Type B pancreatic cell (in vitro differentiated cells): ENCODE results near the gene SZT2. TPM values are rescaled to one million over a fixed set of nuclear protein-coding genes. Genes with fewer than 3 reads are reported as not detected.

Experiments used
- DNase-seq: peaks from one replicate; pipeline ENCODE4 v3.0.0; 2021; ENCODE audit warnings: mixed read lengths; ENCODE audit not compliant: unreplicated experiment; ENCODE audit errors: extremely low spot score
- H3K27ac Mint-ChIP-seq: 2 replicates; pipeline ENCODE4 v1.8.0; 2021; ENCODE audit warnings: mild to moderate bottlenecking, mixed read lengths
- H3K27me3 Mint-ChIP-seq: 2 replicates; pipeline ENCODE4 v1.8.0; 2021; ENCODE audit warnings: mixed read lengths
- H3K36me3 Mint-ChIP-seq: 2 replicates; pipeline ENCODE4 v1.8.0; 2021; ENCODE audit warnings: mixed read lengths
- H3K4me1 Mint-ChIP-seq: one replicate; pipeline ENCODE4 v1.8.0; 2021; ENCODE audit warnings: mixed read lengths; ENCODE audit not compliant: unreplicated experiment
- H3K4me3 Mint-ChIP-seq: 2 replicates; pipeline ENCODE4 v1.8.0; 2021; ENCODE audit warnings: mild to moderate bottlenecking, mixed read lengths
- H3K9me3 Mint-ChIP-seq: 2 replicates; pipeline ENCODE4 v1.8.0; 2021; ENCODE audit warnings: mixed read lengths
- CTCF ChIP-seq: fragments of 200-600 bp; sonication (generic); conservative IDR thresholded peaks from 2 replicates; pipeline ENCODE4 v1.5.0; 2021; ENCODE audit warnings: antibody characterized with exemption, mild to moderate bottlenecking
- total RNA-seq: library from RNA; stranded (reverse); gene quantifications from 2 replicates; pipeline ENCODE4 v1.2.1, GENCODE V29; 2021; ENCODE audit warnings: low replicate concordance

Gene SZT2
- total RNA-seq, 1 donor from 2014 or later: 65.7 TPM

GRCh38 chr1:43438953-43439581, 49.4 kb downstream of the SZT2 start:
- TF ChIP-seq CTCF: no peak
- Mint-ChIP-seq H3K4me3 (no peak overlapping the region), H3K27me3 (no peaks in the 10 kb centered on the region), H3K9me3 (no peaks in the 10 kb centered on the region), H3K27ac (no peak overlapping the region), H3K4me1 (peaks cover 18% of the 10 kb centered on the region), H3K36me3 (peaks cover 20% of the 10 kb centered on the region)
- no peak for DNase-seq

GRCh38 chr1:43439781-43440180, 50.1 kb downstream of the SZT2 start:
- peaks cover 22% of the 10 kb centered on the region for H3K4me1 Mint-ChIP-seq
- TF ChIP-seq CTCF: no peak
- no peak overlapping the region for H3K4me3 Mint-ChIP-seq
- H3K27ac Mint-ChIP-seq: no peak overlapping the region
- peaks cover 20% of the 10 kb centered on the region for H3K36me3 Mint-ChIP-seq
- no peaks in the 10 kb centered on the region for H3K27me3 Mint-ChIP-seq
- H3K9me3 Mint-ChIP-seq: no peaks in the 10 kb centered on the region
- no peak for DNase-seq

- H3K27ac Mint-ChIP-seq: no peak overlapping the region
- no peaks in the 10 kb centered on the region for H3K27me3 Mint-ChIP-seq
- H3K9me3 Mint-ChIP-seq: no peaks in the 10 kb centered on the region
- peaks cover 23% of the 10 kb centered on the region for H3K4me1 Mint-ChIP-seq
- no peak for DNase-seq
- H3K36me3 Mint-ChIP-seq: peaks cover 15% of the 10 kb centered on the region
- TF ChIP-seq CTCF: no peak
- no peak overlapping the region for H3K4me3 Mint-ChIP-seq
Observed at GRCh38 chr1:43440358-43440757, 50.7 kb downstream of the SZT2 start.

- Mint-ChIP-seq H3K4me1 (peaks cover 18% of the 10 kb centered on the region), H3K4me3 (no peak overlapping the region), H3K27ac (peak overlapping the region; percentile 34), H3K27me3 (no peaks in the 10 kb centered on the region), H3K36me3 (peaks cover 16% of the 10 kb centered on the region), H3K9me3 (no peaks in the 10 kb centered on the region)
- no peak for DNase-seq
- no peak for TF ChIP-seq CTCF
Observed at GRCh38 chr1:43441166-43441893, 51.6 kb downstream of the SZT2 start.

GRCh38 chr1:43441894-43442637, 52.4 kb downstream of the SZT2 start:
- no peak overlapping the region for H3K4me3 Mint-ChIP-seq
- H3K27ac Mint-ChIP-seq: no peak overlapping the region
- H3K36me3 Mint-ChIP-seq: peaks cover 17% of the 10 kb centered on the region
- H3K4me1 Mint-ChIP-seq: peaks cover 17% of the 10 kb centered on the region
- no peaks in the 10 kb centered on the region for H3K9me3 Mint-ChIP-seq
- DNase-seq: no peak
- H3K27me3 Mint-ChIP-seq: no peaks in the 10 kb centered on the region
- TF ChIP-seq CTCF: no peak
